K562 (cell line): ENCODE results near the gene ALKBH7. TPM values are rescaled to one million over a fixed set of nuclear protein-coding genes. Genes with fewer than 3 reads are reported as not detected.
A peak's percentile ranks its signal among the peaks of the same experiment; 100 is the strongest.

Experiments
- ATAC-seq: fragments of 200-7000 bp; cut with Tn5 transposase; 3 replicates; pipeline ENCODE4 v1.9.1; 2020; ENCODE audit warnings: moderate library complexity
- BruUV-seq: library from RNA; stranded (reverse); fragments of 400-500 nt; replicated peaks from 2 replicates; lab custom pipeline; 2021; lab: Mats Ljungman, UMichigan
- CTCF ChIA-PET: fragments of 300-600 bp; formaldehyde crosslinking; extraction: SDS; loops from one replicate; lab custom pipeline; 2021; ENCODE audit warnings: low intra/inter-chr PET ratio; lab: Yijun Ruan, JAX
- POLR2A ChIA-PET: fragments of 300-600, 350-650 bp; sonication (Branson Sonifier 250); formaldehyde crosslinking; extraction: SDS; loops from one replicate; lab custom pipeline; 2021; ENCODE audit warnings: antibody characterized with exemption, inconsistent platforms; lab: Yijun Ruan, JAX
- DNase-seq, 4 experiments: peaks; one replicate each; pipeline versions ENCODE4 v3.0.0 to v3.0.0-alpha.2; 2011 to 2018; ENCODE audit warnings: low spot score in 3 of 4, mixed read lengths in 3 of 4; ENCODE audit errors: extremely low read depth in 1 of 4
- FAIRE-seq: peaks from 2 replicates; lab custom pipeline; 2011; peaks lifted over from hg19 to GRCh38; lab: Jason Lieb, UNC
- H2AFZ ChIP-seq: 2 replicates; pipeline ENCODE4 v1.6.0; 2011; ENCODE audit warnings: low read depth, low read length, control low read depth, inconsistent platforms
- H3K27ac ChIP-seq: fragments of 200-600 bp; 3 replicates; pipeline ENCODE4 v1.8.0; 2011; ENCODE audit warnings: low read depth, mild to moderate bottlenecking, control low read depth, inconsistent platforms, low read length, moderate library complexity, mixed read lengths; ENCODE audit errors: extremely low read depth
- H3K27me3 ChIP-seq, 2 experiments: fragments of 300-600 bp in 1 of 2; 2 replicates in 1 of 2; 3 replicates in 1 of 2; pipeline versions ENCODE4 v1.6.0 to v1.8.0; 2011; ENCODE audit warnings: inconsistent platforms in 2 of 2, low read length in 2 of 2, mild to moderate bottlenecking in 1 of 2, mixed read lengths in 1 of 2, moderate library complexity in 1 of 2; ENCODE audit not compliant: control insufficient read depth in 2 of 2, insufficient read depth in 2 of 2
- H3K36me3 ChIP-seq: fragments of 300-600 bp; 3 replicates; pipeline ENCODE4 v1.8.0; 2011; ENCODE audit warnings: mild to moderate bottlenecking, low read length, inconsistent platforms; ENCODE audit not compliant: control insufficient read depth, insufficient read depth
- H3K4me1 ChIP-seq, 2 experiments: fragments of 200-600 bp in 1 of 2; replicated peaks in 1 of 2; 2 replicates in 1 of 2; 3 replicates in 1 of 2; pipeline versions ENCODE4 v1.5.1 to v1.8.0; 2011; ENCODE audit warnings: inconsistent platforms in 2 of 2, low read length in 2 of 2, mild to moderate bottlenecking in 1 of 2, mixed read lengths in 1 of 2, moderate library complexity in 1 of 2; ENCODE audit not compliant: control insufficient read depth in 2 of 2, insufficient read depth in 2 of 2
- H3K4me2 ChIP-seq: 2 replicates; pipeline ENCODE4 v1.6.1; 2011; ENCODE audit warnings: low read length, control low read depth, inconsistent platforms, mixed read lengths; ENCODE audit not compliant: insufficient read depth
- H3K4me3 ChIP-seq: fragments of 200-600 bp; sonication (generic), shearing (Covaris generic); 2 replicates; pipeline ENCODE4 v1.5.1; 2016; ENCODE audit warnings: control low read depth, inconsistent platforms
- H3K79me2 ChIP-seq: fragments of 200-600 bp; 3 replicates; pipeline ENCODE4 v1.8.0; 2011; ENCODE audit warnings: low read length, inconsistent platforms; ENCODE audit not compliant: control insufficient read depth, insufficient read depth
- H3K9ac ChIP-seq, 2 experiments: 2 replicates each; pipeline versions ENCODE4 v1.6.0 to v1.6.1; 2011; ENCODE audit warnings: low read depth in 2 of 2, low read length in 2 of 2, control low read depth in 1 of 2, inconsistent platforms in 1 of 2, mild to moderate bottlenecking in 1 of 2, mixed read lengths in 1 of 2; ENCODE audit not compliant: insufficient read depth in 1 of 2
- H3K9me1 ChIP-seq: one replicate; pipeline ENCODE4 v1.6.0; 2011; ENCODE audit warnings: inconsistent platforms, mild to moderate bottlenecking, low read length, moderate library complexity; ENCODE audit not compliant: control insufficient read depth, insufficient read depth
- H3K9me3 ChIP-seq: replicated peaks from 2 replicates; pipeline ENCODE4 v1.5.1; 2011; ENCODE audit warnings: low read depth, low read length, inconsistent platforms; ENCODE audit not compliant: control insufficient read depth, insufficient read depth
- H4K20me1 ChIP-seq: replicated peaks from 2 replicates; pipeline ENCODE4 v1.6.1; 2011; ENCODE audit warnings: low read length, inconsistent platforms, mixed read lengths; ENCODE audit not compliant: control insufficient read depth, insufficient read depth
- EGR1 ChIP-seq: fragments of 450-650 bp; conservative IDR thresholded peaks from 2 replicates; pipeline ENCODE4 v1.6.1; 2017; ENCODE audit warnings: mild to moderate bottlenecking
- POU5F1 ChIP-seq: fragments of 150-350 bp; IDR thresholded peaks from 2 replicates; pipeline ENCODE4 v1.6.1; 2014; ENCODE audit warnings: borderline replicate concordance, low read length, low read depth, mild to moderate bottlenecking; ENCODE audit not compliant: partially characterized antibody
- ZBTB7A ChIP-seq: IDR thresholded peaks from 2 replicates; pipeline ENCODE4 v1.6.1; 2011; ENCODE audit warnings: low read depth, mild to moderate bottlenecking, low read length, moderate library complexity, borderline replicate concordance; ENCODE audit not compliant: control insufficient read depth
- ZNF263 ChIP-seq: sonication (generic); formaldehyde crosslinking; IDR thresholded peaks from 2 replicates; pipeline ENCODE4 v1.8.0; 2022; ENCODE audit warnings: mild to moderate bottlenecking, missing genetic modification reagents, borderline replicate concordance
- ZNF41 ChIP-seq: fragments of 250-450 bp; sonication (Bioruptor Pico); conservative IDR thresholded peaks from 2 replicates; pipeline ENCODE4 v1.4.0; 2020; ENCODE audit warnings: mild to moderate bottlenecking
- WGBS: fragments of 100-300 bp; shearing (Covaris generic); methylation state at CpG from one replicate; pipeline ENCODE4 v1.1.6; 2016; ENCODE audit warnings: low coverage, mixed read lengths; ENCODE audit not compliant: insufficient coverage; ENCODE audit errors: missing lambda C conversion rate; 5-methylcytosine and 5-hydroxymethylcytosine counted together
- in situ Hi-C: fragments of 300-500 bp; cut with MboI; formaldehyde crosslinking; loops from 4 replicates; pipeline ENCODE4 v1.15.0; 2018; ENCODE audit warnings: inconsistent platforms, mixed read lengths
- intact Hi-C: fragments of 100-400 bp; cut with micrococcal nuclease; formaldehyde crosslinking; loops from 2 replicates; pipeline ENCODE4 v1.14.2; 2022
- polyA plus RNA-seq, 8 experiments: library from polyadenylated mRNA; depleted of rRNA in 4 of 8; stranded (reverse) in 5 of 8; unstranded in 3 of 8; fragments of >200 nt; fragmentation: Nextera tagmentation in 2 of 8; fragmentation: Illumina TruSeq in 1 of 8; extraction: Ambion mirVana in 2 of 8; extraction: Trizol in 1 of 8; gene quantifications; 2 replicates each; pipeline versions ENCODE4 v1.2.1 to v1.2.3, GENCODE V29; 2011 to 2014; ENCODE audit warnings: inconsistent platforms in 1 of 8, missing spikeins in 1 of 8
- total RNA-seq, 7 experiments: library from RNA; depleted of rRNA in 6 of 7; stranded (reverse); fragments of >200 nt in 6 of 7; fragmentation: Illumina TruSeq in 2 of 7; extraction: Trizol in 2 of 7; gene quantifications; 2 replicates each; pipeline versions ENCODE4 v1.2.1 to v1.2.3, GENCODE V29; 2011 to 2021; ENCODE audit warnings: low replicate concordance in 1 of 7
- TF ChIP-seq, protein P1 (sequence below), 3 experiments: IDR thresholded peaks in 2 of 3; conservative IDR thresholded peaks in 1 of 3; 2 replicates each; pipeline ENCODE4 v1.5.1; 2011 to 2012; ENCODE audit warnings: low read length in 3 of 3, mild to moderate bottlenecking in 3 of 3, control low read depth in 2 of 3, improper control_type of control experiment in 1 of 3, inconsistent platforms in 1 of 3, low read depth in 1 of 3, mixed read lengths in 1 of 3, moderate library complexity in 1 of 3; ENCODE audit not compliant: insufficient read depth in 2 of 3
- TF ChIP-seq, protein P2 (sequence below): sonication (generic); formaldehyde crosslinking; IDR thresholded peaks from 2 replicates; pipeline ENCODE4 v1.8.0; 2022; ENCODE audit warnings: mild to moderate bottlenecking, missing genetic modification reagents

Gene ALKBH7
- total and polyA plus RNA-seq, 9 of the 15 experiments (the other 6 are each of a cell fraction or from before 2014, with no cell fraction given), result 0.69 to 94.8 (median 17.6) TPM

DNA sequence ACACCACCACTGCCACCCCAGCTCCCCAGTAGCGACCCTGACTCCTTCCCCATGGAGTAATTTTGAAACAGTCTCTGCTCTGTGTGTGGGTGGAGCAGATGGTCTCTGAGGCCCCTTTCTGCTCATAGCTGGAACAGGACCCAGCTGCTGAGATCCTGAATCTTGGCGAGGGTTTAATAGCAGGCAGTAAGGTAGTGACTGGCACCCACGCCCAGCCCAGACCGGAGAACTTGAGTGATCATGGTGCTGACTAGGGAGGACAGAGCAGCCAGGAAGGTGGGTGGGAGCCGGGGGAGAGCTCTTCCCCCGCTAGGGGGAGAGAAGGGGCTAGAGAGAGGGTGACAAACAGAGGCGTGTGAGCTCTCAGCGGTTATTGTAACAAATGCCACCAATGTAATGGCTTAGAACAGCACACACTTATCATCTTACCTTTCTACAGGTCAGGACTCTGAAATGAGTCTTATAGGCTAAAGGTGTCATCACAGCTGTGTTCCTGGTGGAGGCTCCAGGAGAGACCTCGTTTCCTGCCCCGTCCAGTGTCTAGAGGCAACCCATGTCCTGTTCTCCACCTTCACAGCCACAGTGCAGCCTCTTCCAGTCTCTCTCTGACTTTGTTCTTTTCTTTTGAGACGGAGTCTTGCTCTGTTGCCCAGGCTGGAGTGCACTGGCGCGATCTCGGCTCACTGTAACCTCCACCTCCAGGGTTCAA lies 31.9 kb upstream of the ALKBH7 start:
- no TSS peak for BruUV-seq
- H3K9me1 ChIP-seq, result no peaks in the 10 kb centered on the region

More for the DNA sequence above, 31.9 kb upstream of the ALKBH7 start:
- no peaks in the 10 kb centered on the region; the same call in 1 of the 2 replicates for H3K9me3 ChIP-seq
- CTCF ChIA-PET, result no interaction called here
- no peaks in the 10 kb centered on the region for H3K79me2 ChIP-seq
- POLR2A ChIA-PET, result interaction anchor here (0.5 to 1.0 kb wide), 4 partner anchors 11 to 434 kb away, joined by 3 to 5 read pairs (median 3); no protein-coding TSS in a partner anchor
- in situ Hi-C loops (no loop called here), intact Hi-C loops (no loop called here)
- H4K20me1 ChIP-seq, result no peaks in the 10 kb centered on the region
- WGBS, result 31% methylated on average over 14 of the region's 14 CpGs
- FAIRE-seq (no peak), ATAC-seq (peak; percentile 89), DNase-seq (peak in 2 of 4 experiments; percentile 29 to 40)
- TF ChIP-seq POU5F1 (no peak), ZNF263 (CRISPR knock-in tag) (0 out of 2 replicates have a peak, but pooled peaks have one; percentile 23), ZBTB7A (peak; percentile 70; the same call in 1 of the 2 replicates), EGR1 (0 out of 2 replicates have a peak, but pooled peaks have one; percentile 47), ZNF41 (no peak)
- TF ChIP-seq, protein P1, sequence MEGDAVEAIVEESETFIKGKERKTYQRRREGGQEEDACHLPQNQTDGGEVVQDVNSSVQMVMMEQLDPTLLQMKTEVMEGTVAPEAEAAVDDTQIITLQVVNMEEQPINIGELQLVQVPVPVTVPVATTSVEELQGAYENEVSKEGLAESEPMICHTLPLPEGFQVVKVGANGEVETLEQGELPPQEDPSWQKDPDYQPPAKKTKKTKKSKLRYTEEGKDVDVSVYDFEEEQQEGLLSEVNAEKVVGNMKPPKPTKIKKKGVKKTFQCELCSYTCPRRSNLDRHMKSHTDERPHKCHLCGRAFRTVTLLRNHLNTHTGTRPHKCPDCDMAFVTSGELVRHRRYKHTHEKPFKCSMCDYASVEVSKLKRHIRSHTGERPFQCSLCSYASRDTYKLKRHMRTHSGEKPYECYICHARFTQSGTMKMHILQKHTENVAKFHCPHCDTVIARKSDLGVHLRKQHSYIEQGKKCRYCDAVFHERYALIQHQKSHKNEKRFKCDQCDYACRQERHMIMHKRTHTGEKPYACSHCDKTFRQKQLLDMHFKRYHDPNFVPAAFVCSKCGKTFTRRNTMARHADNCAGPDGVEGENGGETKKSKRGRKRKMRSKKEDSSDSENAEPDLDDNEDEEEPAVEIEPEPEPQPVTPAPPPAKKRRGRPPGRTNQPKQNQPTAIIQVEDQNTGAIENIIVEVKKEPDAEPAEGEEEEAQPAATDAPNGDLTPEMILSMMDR (IDR thresholded peaks at IDR 0.05 in 2 of 3, conservative IDR thresholded peaks at IDR 0.05 in 1 of 3; ENCODE audit: insufficient read depth in 2 of 3, low read depth in 1 of 3, low read length in 3 of 3), result peak; percentile 32 to 46 (median 32); a peak in 5 of 6 replicates
- TF ChIP-seq, protein P2, sequence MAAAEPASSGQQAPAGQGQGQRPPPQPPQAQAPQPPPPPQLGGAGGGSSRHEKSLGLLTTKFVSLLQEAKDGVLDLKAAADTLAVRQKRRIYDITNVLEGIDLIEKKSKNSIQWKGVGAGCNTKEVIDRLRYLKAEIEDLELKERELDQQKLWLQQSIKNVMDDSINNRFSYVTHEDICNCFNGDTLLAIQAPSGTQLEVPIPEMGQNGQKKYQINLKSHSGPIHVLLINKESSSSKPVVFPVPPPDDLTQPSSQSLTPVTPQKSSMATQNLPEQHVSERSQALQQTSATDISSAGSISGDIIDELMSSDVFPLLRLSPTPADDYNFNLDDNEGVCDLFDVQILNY, result no peak
- H3K27ac ChIP-seq, result no peak overlapping the region
- peaks cover 0 to 6% of the 10 kb centered on the region in 2 experiments; a peak in 2 of 5 replicates for H3K27me3 ChIP-seq
- no peaks in the 10 kb centered on the region; a peak in 1 of 5 replicates for H3K4me1 ChIP-seq
- no peak overlapping the region for H3K4me2 ChIP-seq
- peak overlapping the region in 1 of 2 experiments; percentile 71; a peak in 2 of 4 replicates for H3K9ac ChIP-seq
- peak overlapping the region; percentile 79 for H2AFZ ChIP-seq
- no peak overlapping the region for H3K4me3 ChIP-seq
- no peaks in the 10 kb centered on the region for H3K36me3 ChIP-seq
